Measurements from ENCODE around the gene AUP1.

DNA sequence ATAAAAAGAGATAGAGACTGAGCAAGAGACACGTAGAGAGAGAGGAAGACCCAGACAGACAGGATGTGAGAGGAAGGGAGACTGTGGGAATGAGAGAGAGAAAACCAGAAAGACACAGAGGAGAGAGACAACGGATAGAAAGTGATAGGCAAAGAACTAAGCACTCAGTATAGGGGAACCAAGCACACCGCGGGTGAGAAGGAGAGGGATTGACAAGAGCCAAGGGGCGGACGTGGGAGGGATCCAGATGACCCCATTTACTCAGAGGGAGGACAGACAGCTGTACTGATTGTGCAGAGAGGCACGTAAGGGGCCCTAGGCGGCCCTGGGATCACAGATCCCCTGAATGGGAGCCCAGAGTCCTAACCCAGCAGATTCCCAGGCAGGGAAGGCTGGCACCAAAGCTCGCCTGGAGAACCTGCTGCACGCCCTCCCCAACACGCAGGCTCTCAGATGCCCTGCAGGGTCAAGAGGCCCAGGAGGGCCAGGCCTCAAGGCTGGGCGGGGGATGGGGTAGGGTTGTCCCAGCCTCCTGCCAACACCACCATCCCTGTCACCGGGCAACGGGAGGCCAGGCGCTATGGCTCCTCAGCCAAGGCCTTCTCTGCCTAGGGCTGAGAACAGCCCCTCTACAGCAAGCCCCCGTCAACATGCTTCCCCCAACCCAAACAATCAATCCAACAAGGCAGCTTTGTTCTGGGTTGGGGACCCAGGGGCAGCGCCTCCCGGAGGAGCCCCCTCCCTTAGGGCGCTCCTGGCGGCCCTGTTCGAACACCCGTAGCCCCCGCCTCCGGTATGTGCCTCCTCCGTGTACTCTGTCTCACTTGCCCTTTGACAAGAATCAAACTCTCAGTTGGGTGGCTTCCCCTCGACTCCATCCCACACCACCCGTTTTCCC is 23.7 kb upstream of the AUP1 start:
- TF ChIP-seq, protein P1, sequence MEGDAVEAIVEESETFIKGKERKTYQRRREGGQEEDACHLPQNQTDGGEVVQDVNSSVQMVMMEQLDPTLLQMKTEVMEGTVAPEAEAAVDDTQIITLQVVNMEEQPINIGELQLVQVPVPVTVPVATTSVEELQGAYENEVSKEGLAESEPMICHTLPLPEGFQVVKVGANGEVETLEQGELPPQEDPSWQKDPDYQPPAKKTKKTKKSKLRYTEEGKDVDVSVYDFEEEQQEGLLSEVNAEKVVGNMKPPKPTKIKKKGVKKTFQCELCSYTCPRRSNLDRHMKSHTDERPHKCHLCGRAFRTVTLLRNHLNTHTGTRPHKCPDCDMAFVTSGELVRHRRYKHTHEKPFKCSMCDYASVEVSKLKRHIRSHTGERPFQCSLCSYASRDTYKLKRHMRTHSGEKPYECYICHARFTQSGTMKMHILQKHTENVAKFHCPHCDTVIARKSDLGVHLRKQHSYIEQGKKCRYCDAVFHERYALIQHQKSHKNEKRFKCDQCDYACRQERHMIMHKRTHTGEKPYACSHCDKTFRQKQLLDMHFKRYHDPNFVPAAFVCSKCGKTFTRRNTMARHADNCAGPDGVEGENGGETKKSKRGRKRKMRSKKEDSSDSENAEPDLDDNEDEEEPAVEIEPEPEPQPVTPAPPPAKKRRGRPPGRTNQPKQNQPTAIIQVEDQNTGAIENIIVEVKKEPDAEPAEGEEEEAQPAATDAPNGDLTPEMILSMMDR (conservative IDR thresholded peaks at IDR 0.05 in 1 of 2, IDR thresholded peaks at IDR 0.05 in 1 of 2; ENCODE audit: low read depth in 1 of 2, low read length in 2 of 2), result no peak
- TF ChIP-seq EZH2 (IDR thresholded peaks at IDR 0.05; ENCODE audit: low read length, missing control alignments), result no peak
